ENCODE results near the gene UXS1. TPM values are rescaled to one million over a fixed set of nuclear protein-coding genes. Genes with fewer than 3 reads are reported as not detected.

UXS1 gene
- total RNA-seq, 2 donors from 2014 or later: 43.0 to 44.6 TPM

GRCh38 chr2:106157416-106157815 is 36.7 kb downstream of the UXS1 start:
- no peaks in the 10 kb centered on the region for H3K27me3 Mint-ChIP-seq (ENCODE audit: insufficient read depth)
- H3K9ac ChIP-seq (ENCODE audit: extremely low read depth, low read length, poor library complexity, severe bottlenecking): no peak overlapping the region
- TF ChIP-seq CTCF (conservative IDR thresholded peaks at IDR 0.05): no peak
- peaks cover 48% of the 10 kb centered on the region for H3K36me3 ChIP-seq (ENCODE audit: control insufficient read depth, insufficient read depth, low read length)
- no peak overlapping the region for H3K27ac Mint-ChIP-seq
- H3K9me3 ChIP-seq (ENCODE audit: control insufficient read depth, low read length): peaks cover 28% of the 10 kb centered on the region
- 80 to 94% methylated on average over 1 to 3 of the region's 3 CpGs for WGBS, 2 experiments (ENCODE audit: insufficient coverage in 1 of 2, insufficient read length in 1 of 2)
- no peaks in the 10 kb centered on the region for H3K9me3 Mint-ChIP-seq
- no peak overlapping the region for H3K4me3 ChIP-seq (ENCODE audit: low read length)
- H3K4me1 ChIP-seq (ENCODE audit: control insufficient read depth, insufficient read depth, low read length): no peaks in the 10 kb centered on the region
- H3K4me3 Mint-ChIP-seq: no peak overlapping the region
- no peak overlapping the region for H3K27ac ChIP-seq (ENCODE audit: low read depth, low read length)
- no peaks in the 10 kb centered on the region for H3K27me3 ChIP-seq (ENCODE audit: control insufficient read depth, insufficient read depth, low read length, poor library complexity, severe bottlenecking)
- no peak for DNase-seq
- peaks cover 10% of the 10 kb centered on the region for H3K4me1 Mint-ChIP-seq
- H3K36me3 Mint-ChIP-seq (ENCODE audit: low read depth): peaks cover 69% of the 10 kb centered on the region

- TF ChIP-seq CTCF (conservative IDR thresholded peaks at IDR 0.05): no peak
- H3K4me1 ChIP-seq (ENCODE audit: control insufficient read depth, insufficient read depth, low read length): no peaks in the 10 kb centered on the region
- 96 to 100% methylated on average over 2 to 8 of the region's 10 CpGs for WGBS, 2 experiments (ENCODE audit: insufficient coverage in 1 of 2, insufficient read length in 1 of 2)
- Mint-ChIP-seq H3K4me3 (no peak overlapping the region), H3K27me3 (ENCODE audit: insufficient read depth) (no peaks in the 10 kb centered on the region), H3K36me3 (ENCODE audit: low read depth) (peaks cover 66% of the 10 kb centered on the region), H3K9me3 (no peaks in the 10 kb centered on the region), H3K27ac (no peak overlapping the region), H3K4me1 (peaks cover 10% of the 10 kb centered on the region)
- no peak overlapping the region for H3K27ac ChIP-seq (ENCODE audit: low read depth, low read length)
- no peak overlapping the region for H3K4me3 ChIP-seq (ENCODE audit: low read length)
- peaks cover 48% of the 10 kb centered on the region for H3K36me3 ChIP-seq (ENCODE audit: control insufficient read depth, insufficient read depth, low read length)
- peaks cover 28% of the 10 kb centered on the region for H3K9me3 ChIP-seq (ENCODE audit: control insufficient read depth, low read length)
- no peaks in the 10 kb centered on the region for H3K27me3 ChIP-seq (ENCODE audit: control insufficient read depth, insufficient read depth, low read length, poor library complexity, severe bottlenecking)
- no peak for DNase-seq
- no peak overlapping the region for H3K9ac ChIP-seq (ENCODE audit: extremely low read depth, low read length, poor library complexity, severe bottlenecking)
These were observed 37.5 kb downstream of the UXS1 start for GRCh38 chr2:106156305-106157296.

- TF ChIP-seq CTCF (conservative IDR thresholded peaks at IDR 0.05): no peak
- H3K4me3 ChIP-seq (ENCODE audit: low read length): no peak overlapping the region
- WGBS, 2 experiments (ENCODE audit: insufficient coverage in 1 of 2, insufficient read length in 1 of 2): 83% methylated on average over 1 of the region's 1 CpG; no CpG with 5 or more reads in 1 of the 2 experiments
- peaks cover 67% of the 10 kb centered on the region for H3K36me3 ChIP-seq (ENCODE audit: control insufficient read depth, insufficient read depth, low read length)
- H3K9ac ChIP-seq (ENCODE audit: extremely low read depth, low read length, poor library complexity, severe bottlenecking): no peak overlapping the region
- no peaks in the 10 kb centered on the region for H3K27me3 ChIP-seq (ENCODE audit: control insufficient read depth, insufficient read depth, low read length, poor library complexity, severe bottlenecking)
- peaks cover 28% of the 10 kb centered on the region for H3K9me3 ChIP-seq (ENCODE audit: control insufficient read depth, low read length)
- no peak for DNase-seq
- Mint-ChIP-seq H3K9me3 (no peaks in the 10 kb centered on the region), H3K36me3 (ENCODE audit: low read depth) (peaks cover 61% of the 10 kb centered on the region), H3K4me3 (no peak overlapping the region), H3K27me3 (ENCODE audit: insufficient read depth) (no peaks in the 10 kb centered on the region), H3K4me1 (peaks cover 4% of the 10 kb centered on the region), H3K27ac (no peak overlapping the region)
- no peak overlapping the region for H3K27ac ChIP-seq (ENCODE audit: low read depth, low read length)
- H3K4me1 ChIP-seq (ENCODE audit: control insufficient read depth, insufficient read depth, low read length): no peaks in the 10 kb centered on the region
These were observed 40.3 kb downstream of the UXS1 start for GRCh38 chr2:106153781-106154180.

All from endodermal cell (in vitro differentiated cells).